ENCODE measurements around the gene NUTF2.

NUTF2 gene

GRCh38 chr16:67879936-67880335 is 33.2 kb downstream of the NUTF2 start:
- Histone ChIP-seq H3K4me2 (ENCODE audit: low read length) (no peak overlapping the region), H3K79me2 (ENCODE audit: insufficient read depth, low read length) (peaks cover 8% of the 10 kb centered on the region; the same call in 1 of the 2 replicates), H3K9ac (ENCODE audit: low read length) (no peak overlapping the region), H3K9me3 (ENCODE audit: low read length) (no peaks in the 10 kb centered on the region), H3K4me3 (ENCODE audit: low read depth, low read length, poor library complexity, severe bottlenecking) (no peak overlapping the region), H2AFZ (ENCODE audit: low read length) (no peak overlapping the region), H3F3A (ENCODE audit: insufficient read depth, low read length) (no peaks in the 10 kb centered on the region), H3K36me3 (ENCODE audit: insufficient read depth, low read length) (peaks cover 92% of the 10 kb centered on the region), H3K9me2 (ENCODE audit: low read depth, low read length) (no peaks in the 10 kb centered on the region), H3K27me3 (ENCODE audit: insufficient read depth, low read length) (no peaks in the 10 kb centered on the region), H4K20me1 (ENCODE audit: insufficient read depth, low read length) (no peaks in the 10 kb centered on the region), H3K27ac (ENCODE audit: low read depth, low read length, poor library complexity, severe bottlenecking) (no peak overlapping the region), H3K4me1 (ENCODE audit: insufficient read depth, low read length, severe bottlenecking) (peaks cover 2% of the 10 kb centered on the region)
- TF ChIP-seq CTCF (IDR thresholded peaks at IDR 0.05; ENCODE audit: low read length) (no peak), EZH2 (IDR thresholded peaks at IDR 0.05; ENCODE audit: borderline replicate concordance, low read length) (no peak)

DNA sequence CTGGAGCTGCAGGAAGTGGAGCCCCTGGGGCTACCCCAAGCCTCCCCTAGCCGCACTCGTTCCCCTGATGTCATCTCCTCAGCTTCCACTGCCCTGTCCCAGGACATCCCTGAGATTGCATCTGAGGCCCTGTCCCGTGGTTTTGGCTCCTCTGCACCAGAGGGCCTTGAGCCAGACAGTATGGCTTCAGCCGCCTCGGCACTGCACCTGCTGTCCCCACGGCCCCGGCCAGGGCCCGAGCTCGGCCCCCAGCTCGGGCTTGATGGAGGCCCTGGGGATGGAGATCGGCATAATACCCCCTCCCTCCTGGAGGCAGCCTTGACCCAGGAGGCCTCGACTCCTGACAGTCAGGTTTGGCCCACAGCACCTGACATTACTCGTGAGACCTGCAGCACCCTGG is 33.9 kb downstream of the NUTF2 start:
- no peaks in the 10 kb centered on the region for H3K4me1 ChIP-seq (ENCODE audit: insufficient read depth, low read length, severe bottlenecking)
- H3K36me3 ChIP-seq (ENCODE audit: insufficient read depth, low read length) = peaks cover 97% of the 10 kb centered on the region
- TF ChIP-seq CTCF (IDR thresholded peaks at IDR 0.05; ENCODE audit: low read length) (no peak), EZH2 (IDR thresholded peaks at IDR 0.05; ENCODE audit: borderline replicate concordance, low read length) (no peak)

GRCh38 chr16:67881621-67882161 is 35.0 kb downstream of the NUTF2 start:
- no peaks in the 10 kb centered on the region for H3K79me2 ChIP-seq (ENCODE audit: insufficient read depth, low read length)
- H3K36me3 ChIP-seq (ENCODE audit: insufficient read depth, low read length) = peaks cover 96% of the 10 kb centered on the region
- H3K4me1 ChIP-seq (ENCODE audit: insufficient read depth, low read length, severe bottlenecking) = no peaks in the 10 kb centered on the region
- H2AFZ ChIP-seq (ENCODE audit: low read length) = no peak overlapping the region
- TF ChIP-seq CTCF (IDR thresholded peaks at IDR 0.05; ENCODE audit: low read length) (no peak), EZH2 (IDR thresholded peaks at IDR 0.05; ENCODE audit: borderline replicate concordance, low read length) (no peak)
- H3K9me3 ChIP-seq (ENCODE audit: low read length) = no peaks in the 10 kb centered on the region
- H3K27me3 ChIP-seq (ENCODE audit: insufficient read depth, low read length) = no peaks in the 10 kb centered on the region
- H3K9ac ChIP-seq (ENCODE audit: low read length) = no peak overlapping the region
- H3K4me2 ChIP-seq (ENCODE audit: low read length) = no peak overlapping the region
- no peak overlapping the region for H3K27ac ChIP-seq (ENCODE audit: low read depth, low read length, poor library complexity, severe bottlenecking)
- no peaks in the 10 kb centered on the region for H3K9me2 ChIP-seq (ENCODE audit: low read depth, low read length)
- H4K20me1 ChIP-seq (ENCODE audit: insufficient read depth, low read length) = no peaks in the 10 kb centered on the region
- H3K4me3 ChIP-seq (ENCODE audit: low read depth, low read length, poor library complexity, severe bottlenecking) = no peak overlapping the region
- H3F3A ChIP-seq (ENCODE audit: insufficient read depth, low read length) = no peaks in the 10 kb centered on the region

More for the DNA sequence above, 33.9 kb downstream of the NUTF2 start:
- H3K9me3 ChIP-seq (ENCODE audit: low read length) = no peaks in the 10 kb centered on the region
- no peaks in the 10 kb centered on the region for H4K20me1 ChIP-seq (ENCODE audit: insufficient read depth, low read length)
- H3F3A ChIP-seq (ENCODE audit: insufficient read depth, low read length) = no peaks in the 10 kb centered on the region
- H3K27me3 ChIP-seq (ENCODE audit: insufficient read depth, low read length) = no peaks in the 10 kb centered on the region
- no peak overlapping the region for H3K27ac ChIP-seq (ENCODE audit: low read depth, low read length, poor library complexity, severe bottlenecking)
- no peaks in the 10 kb centered on the region for H3K9me2 ChIP-seq (ENCODE audit: low read depth, low read length)
- H3K79me2 ChIP-seq (ENCODE audit: insufficient read depth, low read length) = 0 out of 2 replicates have a peak, but pooled peaks cover 2% of the 10 kb centered on the region
- H3K4me3 ChIP-seq (ENCODE audit: low read depth, low read length, poor library complexity, severe bottlenecking) = no peak overlapping the region
- no peak overlapping the region for H3K4me2 ChIP-seq (ENCODE audit: low read length)
- H2AFZ ChIP-seq (ENCODE audit: low read length) = no peak overlapping the region
- no peak overlapping the region for H3K9ac ChIP-seq (ENCODE audit: low read length)

Measured in OCI-LY1 (cell line).